NT2/D1 (cell line): ENCODE data around the gene ABLIM2.

Experiments
- DNase-seq: peaks from one replicate; pipeline ENCODE4 v3.0.0-alpha.2; 2011; ENCODE audit warnings: low read depth, low spot score
- H3K27me3 ChIP-seq: 2 replicates; pipeline ENCODE4 v1.6.0; 2011; ENCODE audit warnings: mild to moderate bottlenecking; ENCODE audit not compliant: insufficient read length, insufficient read depth
- H3K36me3 ChIP-seq: 2 replicates; pipeline ENCODE4 v1.6.1; 2011; ENCODE audit warnings: mild to moderate bottlenecking, low read length, mixed read lengths; ENCODE audit not compliant: insufficient read depth, insufficient read length
- H3K4me1 ChIP-seq: 2 replicates; pipeline ENCODE4 v1.5.1; 2011; ENCODE audit not compliant: insufficient read depth, insufficient read length
- H3K4me3 ChIP-seq: 2 replicates; pipeline ENCODE4 v1.5.1; 2011; ENCODE audit warnings: low read depth; ENCODE audit not compliant: insufficient read length
- H3K9ac ChIP-seq: 2 replicates; pipeline ENCODE4 v1.6.0; 2011; ENCODE audit warnings: low read depth; ENCODE audit not compliant: insufficient read length
- H3K9me3 ChIP-seq: 2 replicates; pipeline ENCODE4 v1.5.1; 2011; ENCODE audit warnings: mild to moderate bottlenecking, low read length; ENCODE audit not compliant: insufficient read depth
- SUZ12 ChIP-seq: IDR thresholded peaks from 2 replicates; pipeline ENCODE4 v1.6.1; 2011; ENCODE audit not compliant: insufficient read length, insufficient read depth; ENCODE audit errors: extremely low read depth
- YY1 ChIP-seq: IDR thresholded peaks from 2 replicates; pipeline ENCODE4 v1.6.1; 2011; ENCODE audit not compliant: insufficient read length, insufficient read depth
- ZNF274 ChIP-seq: IDR thresholded peaks from 2 replicates; pipeline ENCODE4 v1.6.1; 2011; ENCODE audit warnings: mild to moderate bottlenecking, low read depth, low read length

The ABLIM2 gene

DNA sequence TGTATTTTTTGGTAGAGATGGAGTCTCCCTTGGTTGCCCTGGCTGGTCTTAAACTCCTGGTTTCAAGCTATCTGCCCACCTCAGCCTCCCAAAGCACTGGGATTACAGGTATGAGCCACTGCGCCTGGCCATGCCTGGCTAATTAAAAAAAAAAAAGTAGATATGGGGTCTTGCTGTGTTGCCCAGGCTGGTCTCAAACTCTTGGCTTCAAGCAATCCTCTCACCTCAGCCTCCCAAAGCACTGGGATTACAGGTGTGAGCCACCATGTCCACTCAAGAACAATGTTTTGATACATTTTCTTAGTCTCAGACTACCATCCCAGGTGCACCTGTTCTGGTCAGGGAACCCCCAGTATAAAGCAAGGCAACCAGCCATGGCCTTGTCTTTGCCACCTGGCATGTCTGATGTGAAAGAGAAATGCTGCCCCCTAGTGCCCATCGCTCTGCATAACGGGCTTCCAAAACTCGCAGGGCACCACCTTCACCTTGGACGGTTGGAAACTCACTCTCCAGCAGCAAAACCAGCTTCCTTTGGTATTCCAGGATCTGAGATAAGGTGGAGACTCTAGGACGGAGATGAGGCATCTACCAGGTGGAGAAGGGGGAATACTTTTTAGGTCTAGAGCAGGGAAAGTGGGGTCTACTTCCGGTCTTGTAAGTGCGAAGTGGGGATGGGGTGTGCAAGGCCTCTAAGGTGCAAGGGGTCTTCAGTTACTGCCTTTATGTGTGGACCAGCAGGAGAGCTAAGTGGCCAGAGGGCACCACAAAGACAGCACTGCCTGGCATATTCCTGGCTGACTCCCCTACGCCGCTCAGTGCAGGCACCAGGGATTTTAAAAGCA is 171.2 kb downstream of the ABLIM2 start:
- peaks cover 20% of the 10 kb centered on the region for H3K4me1 ChIP-seq
- TF ChIP-seq YY1 = no peak
- no peak for TF ChIP-seq SUZ12
- TF ChIP-seq ZNF274 = no peak
- DNase-seq = peak; percentile 83
- no peak overlapping the region for H3K9ac ChIP-seq
- H3K9me3 ChIP-seq = no peaks in the 10 kb centered on the region
- no peaks in the 10 kb centered on the region for H3K36me3 ChIP-seq
- no peak overlapping the region for H3K4me3 ChIP-seq
- H3K27me3 ChIP-seq = no peaks in the 10 kb centered on the region

DNA sequence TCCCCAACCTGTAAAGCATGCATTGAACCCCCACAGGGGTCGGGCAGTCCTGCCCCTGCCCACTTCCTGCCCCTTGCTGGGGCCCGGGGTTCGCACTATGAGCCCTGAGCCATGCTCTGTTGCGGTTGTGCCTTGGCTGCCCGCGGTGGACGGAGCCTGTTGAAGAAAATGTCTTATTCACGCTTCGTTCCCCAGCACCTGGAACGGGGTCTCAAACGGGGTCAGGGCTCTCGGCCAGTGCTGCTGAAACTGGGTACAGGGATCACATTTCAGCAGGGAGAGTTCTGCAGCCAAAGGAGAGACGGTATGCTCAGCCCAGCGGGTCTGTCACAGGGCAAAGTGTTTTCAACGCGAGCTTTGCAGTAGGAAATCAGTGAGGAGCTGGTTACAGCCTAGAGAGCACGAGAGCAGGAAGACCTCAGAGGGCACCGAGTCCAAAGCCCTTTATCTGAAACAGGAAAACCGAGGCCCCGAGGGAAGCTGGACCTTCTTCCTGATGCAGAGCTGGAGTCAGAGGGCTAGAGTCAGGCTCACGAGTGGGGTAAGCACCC is 172.6 kb downstream of the ABLIM2 start:
- Histone ChIP-seq H3K4me3 (no peak overlapping the region), H3K36me3 (no peaks in the 10 kb centered on the region), H3K9ac (peak overlapping the region; percentile 38), H3K27me3 (no peaks in the 10 kb centered on the region), H3K9me3 (no peaks in the 10 kb centered on the region), H3K4me1 (peaks cover 13% of the 10 kb centered on the region)
- DNase-seq = no peak
- TF ChIP-seq SUZ12 (no peak), YY1 (no peak), ZNF274 (no peak)

DNA sequence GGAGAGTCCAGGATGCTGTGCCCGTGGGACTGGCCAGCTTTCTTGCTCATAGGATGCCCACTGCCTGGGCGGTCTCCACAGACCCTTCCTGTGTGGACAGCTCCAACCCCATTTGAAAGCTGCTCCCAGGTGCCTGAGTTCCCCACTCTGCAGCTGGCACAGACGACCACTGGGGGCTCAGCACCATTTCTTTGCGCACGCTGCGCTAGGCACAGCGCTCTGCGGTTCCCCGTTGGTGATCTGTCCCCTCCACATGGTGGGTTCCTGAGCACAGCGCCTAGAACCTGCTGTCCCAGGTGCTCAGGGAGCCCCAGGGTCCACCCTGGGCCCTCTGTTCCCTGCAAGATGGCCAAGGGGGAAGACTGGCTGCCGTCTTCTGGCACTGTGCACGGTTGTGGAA is 173.5 kb downstream of the ABLIM2 start:
- no peaks in the 10 kb centered on the region for H3K27me3 ChIP-seq
- TF ChIP-seq YY1 (no peak), SUZ12 (no peak), ZNF274 (no peak)
- no peak overlapping the region for H3K4me3 ChIP-seq
- H3K4me1 ChIP-seq = peaks cover 13% of the 10 kb centered on the region
- no peak for DNase-seq
- H3K36me3 ChIP-seq = no peaks in the 10 kb centered on the region
- no peaks in the 10 kb centered on the region for H3K9me3 ChIP-seq
- H3K9ac ChIP-seq = peak overlapping the region; percentile 14

DNA sequence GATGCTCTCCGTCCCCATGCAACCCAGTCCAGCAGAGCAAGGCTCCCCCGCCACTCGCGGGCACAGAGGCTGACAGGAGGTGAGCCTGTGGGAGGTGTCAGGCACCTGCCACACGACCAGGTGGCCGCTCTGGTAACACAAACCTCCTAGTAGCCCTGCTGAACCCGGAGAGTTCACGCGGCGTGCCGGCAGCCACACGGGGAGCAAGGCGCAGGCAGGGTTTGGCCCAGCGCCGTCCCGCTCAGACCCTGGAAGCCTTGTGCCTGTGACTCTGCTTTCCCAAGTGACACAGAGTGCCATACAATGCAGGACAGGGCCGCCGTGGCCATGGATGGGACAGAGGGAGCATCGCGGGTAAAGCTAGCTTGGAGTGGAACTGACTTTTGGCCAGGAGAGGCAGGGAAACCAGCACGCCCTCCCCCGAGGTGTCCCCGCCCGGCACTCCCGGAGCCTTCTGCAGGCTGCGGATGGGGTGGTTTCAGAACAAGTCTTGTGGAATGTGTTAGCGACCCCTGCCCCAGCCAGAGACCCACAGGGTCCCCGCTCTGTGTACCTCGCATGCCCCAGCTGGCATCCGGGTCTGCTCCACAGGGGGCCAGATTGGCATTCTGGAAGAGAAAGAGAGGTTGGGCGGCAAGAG is 174.2 kb downstream of the ABLIM2 start:
- no peak overlapping the region for H3K4me3 ChIP-seq
- H3K4me1 ChIP-seq = peaks cover 13% of the 10 kb centered on the region
- H3K36me3 ChIP-seq = no peaks in the 10 kb centered on the region
- no peaks in the 10 kb centered on the region for H3K9me3 ChIP-seq
- H3K27me3 ChIP-seq = no peaks in the 10 kb centered on the region
- peak overlapping the region; percentile 32 for H3K9ac ChIP-seq
- TF ChIP-seq YY1 (no peak), SUZ12 (no peak)
- DNase-seq = no peak

DNA sequence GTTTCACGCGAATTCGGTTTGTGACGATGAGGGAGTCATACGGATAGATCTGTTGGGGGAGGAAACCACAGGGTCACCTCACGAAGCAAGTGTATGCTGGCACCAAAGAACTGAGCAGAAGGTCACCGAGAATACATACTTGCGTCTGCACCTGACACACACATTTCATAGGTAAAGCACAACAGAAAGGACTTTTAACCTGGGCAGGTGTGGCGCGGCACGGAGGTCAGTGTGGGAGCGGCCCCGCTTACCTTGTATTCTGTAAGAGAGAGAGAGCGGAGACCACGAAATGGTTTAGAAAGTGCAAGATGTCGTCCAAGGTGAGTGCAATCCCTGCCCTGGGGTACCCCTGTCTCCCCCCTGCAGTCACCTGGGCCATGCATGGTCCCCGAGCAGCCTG is 175.3 kb downstream of the ABLIM2 start:
- Histone ChIP-seq H3K36me3 (no peaks in the 10 kb centered on the region), H3K9ac (no peak overlapping the region), H3K9me3 (no peaks in the 10 kb centered on the region), H3K27me3 (no peaks in the 10 kb centered on the region), H3K4me3 (no peak overlapping the region), H3K4me1 (peaks cover 19% of the 10 kb centered on the region)
- DNase-seq = no peak
- TF ChIP-seq ZNF274 (no peak), YY1 (no peak), SUZ12 (no peak)

DNA sequence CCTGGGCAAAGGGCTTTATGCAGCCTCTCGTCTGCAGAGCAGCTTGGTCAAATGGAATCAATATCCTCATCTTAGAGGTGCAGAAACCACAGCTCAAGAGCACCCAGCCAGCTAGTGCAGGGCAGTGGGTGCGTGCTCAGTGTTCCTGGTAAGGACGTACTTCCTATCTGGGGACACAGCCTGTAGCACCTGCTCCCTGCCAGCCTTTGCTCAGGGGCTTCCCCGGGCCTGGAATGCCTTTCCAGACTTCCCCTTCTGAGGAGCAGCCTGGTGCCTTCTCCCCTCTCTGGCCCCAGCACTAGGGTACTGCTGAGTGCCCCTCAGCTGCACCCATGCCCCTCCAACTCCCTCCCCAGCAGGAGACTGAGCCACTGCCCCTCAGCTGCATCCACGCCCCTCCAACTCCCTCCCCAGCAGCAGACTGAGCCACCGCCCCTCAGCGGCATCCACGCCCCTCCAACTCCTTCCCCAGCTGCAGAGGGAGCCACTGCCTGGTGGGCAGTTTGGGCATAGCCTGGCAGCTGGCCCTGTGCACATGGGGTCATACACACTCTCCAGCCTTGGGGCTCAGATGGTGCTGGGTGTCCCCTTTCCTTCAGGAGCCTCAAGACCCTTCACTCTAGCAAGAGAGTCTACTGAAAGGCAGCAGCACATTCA is 176.7 kb downstream of the ABLIM2 start:
- Histone ChIP-seq H3K4me1 (peaks cover 19% of the 10 kb centered on the region), H3K27me3 (no peaks in the 10 kb centered on the region), H3K4me3 (no peak overlapping the region), H3K9ac (no peak overlapping the region), H3K36me3 (no peaks in the 10 kb centered on the region), H3K9me3 (no peaks in the 10 kb centered on the region)
- TF ChIP-seq YY1 = no peak
- no peak for TF ChIP-seq ZNF274
- TF ChIP-seq SUZ12 = no peak
- no peak for DNase-seq

DNA sequence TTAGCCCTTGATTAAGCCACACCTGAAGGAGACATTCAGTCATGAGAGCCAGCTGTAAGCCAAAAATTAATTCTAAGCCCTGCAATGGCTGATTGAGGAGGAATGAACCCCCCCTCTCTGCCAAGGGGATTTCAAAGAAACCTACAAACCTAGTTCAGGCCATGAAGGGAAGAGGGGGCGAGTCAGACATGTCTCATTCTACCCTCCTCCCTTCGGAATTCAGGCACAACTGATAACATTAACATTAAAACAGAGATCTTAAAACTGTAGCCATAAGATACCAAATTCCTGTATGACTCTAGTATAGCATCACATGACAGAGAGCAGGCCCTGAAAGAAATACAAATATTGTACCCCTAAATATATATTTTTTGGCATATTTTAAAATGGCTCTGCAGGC is 178.6 kb downstream of the ABLIM2 start:
- TF ChIP-seq YY1 = no peak
- no peak for TF ChIP-seq SUZ12
- TF ChIP-seq ZNF274 = no peak
- Histone ChIP-seq H3K9me3 (no peaks in the 10 kb centered on the region), H3K27me3 (no peaks in the 10 kb centered on the region), H3K9ac (peak overlapping the region; percentile 29), H3K36me3 (no peaks in the 10 kb centered on the region), H3K4me1 (peaks cover 14% of the 10 kb centered on the region), H3K4me3 (no peak overlapping the region)
- DNase-seq = no peak
